WTC11 (cell line): ENCODE results near the gene EXOC3L4. TPM values are rescaled to one million over a fixed set of nuclear protein-coding genes. Genes with fewer than 3 reads are reported as not detected.

ENCODE experiments used
- ATAC-seq: fragments of 200-7000 bp; cut with Tn5 transposase; 2 replicates; pipeline ENCODE4 v1.10.0; 2021; ENCODE audit warnings: mild to moderate bottlenecking, moderate library complexity
- CTCF ChIA-PET: fragments of 300-600 bp; sonication (Branson Sonifier 250); formaldehyde crosslinking; loops from one replicate; lab custom pipeline; 2021; ENCODE audit warnings: antibody characterized with exemption; lab: Charles Lee
- POLR2A ChIA-PET: fragments of 350-600 bp; sonication (Branson Sonifier 250); formaldehyde crosslinking; loops from one replicate; lab custom pipeline; 2021; ENCODE audit warnings: antibody characterized with exemption; lab: Charles Lee
- DNase-seq: peaks from one replicate; pipeline ENCODE4 v3.0.0; 2021; ENCODE audit warnings: low spot score
- H3K27ac Mint-ChIP-seq: 2 replicates; pipeline ENCODE4 v1.8.0; 2021; ENCODE audit warnings: mixed read lengths
- H3K27me3 Mint-ChIP-seq: 2 replicates; pipeline ENCODE4 v1.8.0; 2021; ENCODE audit warnings: low read depth, mild to moderate bottlenecking, moderate library complexity, mixed read lengths
- H3K36me3 Mint-ChIP-seq: 2 replicates; pipeline ENCODE4 v1.8.0; 2021; ENCODE audit warnings: mixed read lengths
- H3K4me1 Mint-ChIP-seq: 2 replicates; pipeline ENCODE4 v1.8.0; 2022; ENCODE audit warnings: mixed read lengths
- H3K4me3 Mint-ChIP-seq: 2 replicates; pipeline ENCODE4 v1.8.0; 2021; ENCODE audit warnings: mild to moderate bottlenecking, moderate library complexity, mixed read lengths
- H3K9me3 Mint-ChIP-seq: 2 replicates; pipeline ENCODE4 v1.8.0; 2021; ENCODE audit warnings: mixed read lengths
- CREM ChIP-seq: sonication (generic); formaldehyde crosslinking; IDR thresholded peaks from 2 replicates; pipeline ENCODE4 v1.8.1; 2022; ENCODE audit warnings: mild to moderate bottlenecking, missing genetic modification reagents, moderate library complexity
- ETV6 ChIP-seq: sonication (generic); formaldehyde crosslinking; IDR thresholded peaks from 2 replicates; pipeline ENCODE4 v1.8.1; 2022; ENCODE audit warnings: mild to moderate bottlenecking, missing genetic modification reagents
- FOXK1 ChIP-seq: sonication (generic); formaldehyde crosslinking; IDR thresholded peaks from 2 replicates; pipeline ENCODE4 v1.8.0; 2022; ENCODE audit warnings: mild to moderate bottlenecking, moderate library complexity, missing genetic modification reagents
- FOXP1 ChIP-seq: sonication (generic); formaldehyde crosslinking; IDR thresholded peaks from 2 replicates; pipeline ENCODE4 v1.8.0; 2022; ENCODE audit warnings: missing genetic modification reagents, mild to moderate bottlenecking, moderate library complexity, borderline replicate concordance
- JAZF1 ChIP-seq: fragments of 250-450 bp; sonication (Bioruptor Pico); IDR thresholded peaks from 2 replicates; pipeline ENCODE4 v1.9.0; 2021; ENCODE audit warnings: moderate library complexity, mild to moderate bottlenecking, inconsistent platforms
- NFE2L1 ChIP-seq: sonication (generic); formaldehyde crosslinking; IDR thresholded peaks from 2 replicates; pipeline ENCODE4 v1.8.1; 2023; ENCODE audit warnings: missing genetic modification reagents
- RORB ChIP-seq: fragments of 250-450 bp; sonication (Bioruptor Pico); IDR thresholded peaks from 2 replicates; pipeline ENCODE4 v1.9.0; 2021; ENCODE audit warnings: mild to moderate bottlenecking
- TEAD4 ChIP-seq: sonication (generic); formaldehyde crosslinking; IDR thresholded peaks from 2 replicates; pipeline ENCODE4 v1.8.0; 2022; ENCODE audit warnings: mild to moderate bottlenecking, missing genetic modification reagents
- ZNF138 ChIP-seq: sonication (generic); formaldehyde crosslinking; conservative IDR thresholded peaks from 2 replicates; pipeline ENCODE4 v1.8.1; 2022; ENCODE audit warnings: mild to moderate bottlenecking, moderate library complexity, missing genetic modification reagents
- ZNF396 ChIP-seq: fragments of 250-450 bp; sonication (Bioruptor Pico); IDR thresholded peaks from 2 replicates; pipeline ENCODE4 v1.8.0; 2021; ENCODE audit warnings: mild to moderate bottlenecking, moderate library complexity, borderline replicate concordance
- total RNA-seq: library from RNA; stranded (reverse); gene quantifications from 3 replicates; pipeline ENCODE4 v1.2.3, GENCODE V29; 2021
- TF ChIP-seq, protein P1 (sequence below): fragments of 250-450 bp; sonication (Bioruptor Pico); IDR thresholded peaks from 2 replicates; pipeline ENCODE4 v1.9.0; 2021; ENCODE audit warnings: mild to moderate bottlenecking
- TF ChIP-seq, protein P2 (sequence below): sonication (generic); formaldehyde crosslinking; IDR thresholded peaks from 2 replicates; pipeline ENCODE4 v1.8.0; 2022; ENCODE audit warnings: mild to moderate bottlenecking, missing genetic modification reagents
- TF ChIP-seq, protein P3 (sequence below): sonication (generic); formaldehyde crosslinking; IDR thresholded peaks from 2 replicates; pipeline ENCODE4 v1.8.1; 2022; ENCODE audit warnings: mild to moderate bottlenecking, missing genetic modification reagents, moderate library complexity, borderline replicate concordance
- TF ChIP-seq, protein P4 (sequence below): sonication (generic); formaldehyde crosslinking; IDR thresholded peaks from 2 replicates; pipeline ENCODE4 v1.8.0; 2022; ENCODE audit warnings: mild to moderate bottlenecking, missing genetic modification reagents
- TF ChIP-seq, protein P5 (sequence below): fragments of 250-450 bp; sonication (Bioruptor Pico); IDR thresholded peaks from 2 replicates; pipeline ENCODE4 v1.9.0; 2021; ENCODE audit warnings: mild to moderate bottlenecking
- TF ChIP-seq, protein P6 (sequence below): fragments of 250-450 bp; sonication (Bioruptor Pico); IDR thresholded peaks from 2 replicates; pipeline ENCODE4 v2.1.2; 2022; ENCODE audit warnings: mild to moderate bottlenecking, moderate library complexity
- TF ChIP-seq, protein P7 (sequence below): sonication (generic); formaldehyde crosslinking; conservative IDR thresholded peaks from 2 replicates; pipeline ENCODE4 v1.8.1; 2023; ENCODE audit warnings: mild to moderate bottlenecking, low read depth, missing genetic modification reagents, moderate library complexity
- TF ChIP-seq, protein P8 (sequence below): fragments of 250-450 bp; sonication (Bioruptor Pico); IDR thresholded peaks from 2 replicates; pipeline ENCODE4 v1.9.0; 2021; ENCODE audit warnings: moderate library complexity, mild to moderate bottlenecking, inconsistent platforms, borderline replicate concordance

EXOC3L4 gene
- total RNA-seq, 1 experiment from 2014 or later, result 0.42 TPM

DNA sequence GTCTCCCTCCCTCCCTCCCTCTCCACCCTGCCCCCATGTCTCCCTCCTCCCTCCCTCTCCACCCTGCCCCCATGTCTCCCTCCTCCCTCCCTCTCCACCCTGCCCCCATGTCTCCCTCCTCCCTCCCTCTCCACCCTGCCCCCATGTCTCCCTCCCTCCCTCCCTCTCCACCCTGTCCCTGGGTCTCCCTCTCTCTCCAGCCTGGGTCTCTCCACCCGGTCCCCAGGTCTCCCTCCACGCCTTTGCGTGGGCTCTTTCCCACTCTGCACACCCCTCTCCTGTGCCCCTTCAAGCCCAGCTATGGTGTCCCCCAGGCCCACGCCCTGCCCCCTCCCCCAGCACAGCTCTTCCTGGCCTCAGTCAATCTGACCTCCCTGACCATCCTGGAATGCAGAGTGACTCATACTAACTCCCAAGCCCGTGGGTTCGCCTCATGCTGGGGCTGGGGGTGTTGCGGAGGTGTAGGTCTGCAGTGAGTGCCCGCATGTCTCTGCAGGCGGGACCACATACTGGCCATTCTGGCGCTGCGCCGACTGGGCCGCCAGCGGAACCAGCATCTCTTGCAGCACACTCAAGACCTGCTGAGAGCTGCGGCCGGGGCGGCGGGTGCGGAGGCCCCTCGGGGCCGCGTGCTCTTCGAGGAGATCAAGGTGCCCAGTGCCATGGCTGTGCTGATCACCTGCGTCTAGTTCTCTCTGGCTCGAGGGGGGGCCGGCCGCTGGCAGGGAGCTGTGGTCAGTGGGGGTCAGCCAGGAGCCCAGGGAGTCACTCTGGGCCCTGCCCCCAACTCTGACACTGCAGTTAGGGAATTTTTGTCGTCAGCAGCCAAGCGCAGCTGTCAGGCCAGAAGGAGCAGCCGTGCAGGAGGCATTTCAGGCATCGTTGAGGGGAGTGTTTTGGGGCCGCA, 15.3 kb downstream of the EXOC3L4 start:
- H3K36me3 Mint-ChIP-seq, result no peaks in the 10 kb centered on the region
- ATAC-seq, result peak; percentile 10; the same call in 1 of the 2 replicates
- H3K27me3 Mint-ChIP-seq, result peaks cover 23% of the 10 kb centered on the region
- TF ChIP-seq, protein P1, sequence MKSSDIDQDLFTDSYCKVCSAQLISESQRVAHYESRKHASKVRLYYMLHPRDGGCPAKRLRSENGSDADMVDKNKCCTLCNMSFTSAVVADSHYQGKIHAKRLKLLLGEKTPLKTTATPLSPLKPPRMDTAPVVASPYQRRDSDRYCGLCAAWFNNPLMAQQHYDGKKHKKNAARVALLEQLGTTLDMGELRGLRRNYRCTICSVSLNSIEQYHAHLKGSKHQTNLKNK (CRISPR knock-in tag), result no peak
- TF ChIP-seq NFE2L1 (CRISPR knock-in tag) (no peak), RORB (no peak), ETV6 (CRISPR knock-in tag) (no peak), FOXP1 (CRISPR knock-in tag) (no peak), CREM (no peak), FOXK1 (CRISPR knock-in tag) (no peak), ZNF396 (CRISPR knock-in tag) (no peak), ZNF138 (CRISPR knock-in tag) (0 out of 2 replicates have a peak, but pooled peaks have one; percentile 37), JAZF1 (no peak), TEAD4 (CRISPR knock-in tag) (0 out of 2 replicates have a peak, but pooled peaks have one; percentile 19)
- TF ChIP-seq, protein P2, sequence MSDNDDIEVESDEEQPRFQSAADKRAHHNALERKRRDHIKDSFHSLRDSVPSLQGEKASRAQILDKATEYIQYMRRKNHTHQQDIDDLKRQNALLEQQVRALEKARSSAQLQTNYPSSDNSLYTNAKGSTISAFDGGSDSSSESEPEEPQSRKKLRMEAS (CRISPR knock-in tag), result peak; percentile 65; the same call in 1 of the 2 replicates
- TF ChIP-seq, protein P3, sequence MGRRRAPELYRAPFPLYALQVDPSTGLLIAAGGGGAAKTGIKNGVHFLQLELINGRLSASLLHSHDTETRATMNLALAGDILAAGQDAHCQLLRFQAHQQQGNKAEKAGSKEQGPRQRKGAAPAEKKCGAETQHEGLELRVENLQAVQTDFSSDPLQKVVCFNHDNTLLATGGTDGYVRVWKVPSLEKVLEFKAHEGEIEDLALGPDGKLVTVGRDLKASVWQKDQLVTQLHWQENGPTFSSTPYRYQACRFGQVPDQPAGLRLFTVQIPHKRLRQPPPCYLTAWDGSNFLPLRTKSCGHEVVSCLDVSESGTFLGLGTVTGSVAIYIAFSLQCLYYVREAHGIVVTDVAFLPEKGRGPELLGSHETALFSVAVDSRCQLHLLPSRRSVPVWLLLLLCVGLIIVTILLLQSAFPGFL (CRISPR knock-in tag), result no peak
- TF ChIP-seq, protein P4, sequence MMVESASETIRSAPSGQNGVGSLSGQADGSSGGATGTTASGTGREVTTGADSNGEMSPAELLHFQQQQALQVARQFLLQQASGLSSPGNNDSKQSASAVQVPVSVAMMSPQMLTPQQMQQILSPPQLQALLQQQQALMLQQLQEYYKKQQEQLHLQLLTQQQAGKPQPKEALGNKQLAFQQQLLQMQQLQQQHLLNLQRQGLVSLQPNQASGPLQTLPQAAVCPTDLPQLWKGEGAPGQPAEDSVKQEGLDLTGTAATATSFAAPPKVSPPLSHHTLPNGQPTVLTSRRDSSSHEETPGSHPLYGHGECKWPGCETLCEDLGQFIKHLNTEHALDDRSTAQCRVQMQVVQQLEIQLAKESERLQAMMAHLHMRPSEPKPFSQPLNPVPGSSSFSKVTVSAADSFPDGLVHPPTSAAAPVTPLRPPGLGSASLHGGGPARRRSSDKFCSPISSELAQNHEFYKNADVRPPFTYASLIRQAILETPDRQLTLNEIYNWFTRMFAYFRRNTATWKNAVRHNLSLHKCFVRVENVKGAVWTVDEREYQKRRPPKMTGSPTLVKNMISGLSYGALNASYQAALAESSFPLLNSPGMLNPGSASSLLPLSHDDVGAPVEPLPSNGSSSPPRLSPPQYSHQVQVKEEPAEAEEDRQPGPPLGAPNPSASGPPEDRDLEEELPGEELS, result 0 out of 2 replicates have a peak, but pooled peaks have one; percentile 23
- TF ChIP-seq, protein P5, sequence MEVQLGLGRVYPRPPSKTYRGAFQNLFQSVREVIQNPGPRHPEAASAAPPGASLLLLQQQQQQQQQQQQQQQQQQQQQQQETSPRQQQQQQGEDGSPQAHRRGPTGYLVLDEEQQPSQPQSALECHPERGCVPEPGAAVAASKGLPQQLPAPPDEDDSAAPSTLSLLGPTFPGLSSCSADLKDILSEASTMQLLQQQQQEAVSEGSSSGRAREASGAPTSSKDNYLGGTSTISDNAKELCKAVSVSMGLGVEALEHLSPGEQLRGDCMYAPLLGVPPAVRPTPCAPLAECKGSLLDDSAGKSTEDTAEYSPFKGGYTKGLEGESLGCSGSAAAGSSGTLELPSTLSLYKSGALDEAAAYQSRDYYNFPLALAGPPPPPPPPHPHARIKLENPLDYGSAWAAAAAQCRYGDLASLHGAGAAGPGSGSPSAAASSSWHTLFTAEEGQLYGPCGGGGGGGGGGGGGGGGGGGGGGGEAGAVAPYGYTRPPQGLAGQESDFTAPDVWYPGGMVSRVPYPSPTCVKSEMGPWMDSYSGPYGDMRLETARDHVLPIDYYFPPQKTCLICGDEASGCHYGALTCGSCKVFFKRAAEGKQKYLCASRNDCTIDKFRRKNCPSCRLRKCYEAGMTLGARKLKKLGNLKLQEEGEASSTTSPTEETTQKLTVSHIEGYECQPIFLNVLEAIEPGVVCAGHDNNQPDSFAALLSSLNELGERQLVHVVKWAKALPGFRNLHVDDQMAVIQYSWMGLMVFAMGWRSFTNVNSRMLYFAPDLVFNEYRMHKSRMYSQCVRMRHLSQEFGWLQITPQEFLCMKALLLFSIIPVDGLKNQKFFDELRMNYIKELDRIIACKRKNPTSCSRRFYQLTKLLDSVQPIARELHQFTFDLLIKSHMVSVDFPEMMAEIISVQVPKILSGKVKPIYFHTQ (CRISPR knock-in tag), result no peak
- TF ChIP-seq, protein P6, sequence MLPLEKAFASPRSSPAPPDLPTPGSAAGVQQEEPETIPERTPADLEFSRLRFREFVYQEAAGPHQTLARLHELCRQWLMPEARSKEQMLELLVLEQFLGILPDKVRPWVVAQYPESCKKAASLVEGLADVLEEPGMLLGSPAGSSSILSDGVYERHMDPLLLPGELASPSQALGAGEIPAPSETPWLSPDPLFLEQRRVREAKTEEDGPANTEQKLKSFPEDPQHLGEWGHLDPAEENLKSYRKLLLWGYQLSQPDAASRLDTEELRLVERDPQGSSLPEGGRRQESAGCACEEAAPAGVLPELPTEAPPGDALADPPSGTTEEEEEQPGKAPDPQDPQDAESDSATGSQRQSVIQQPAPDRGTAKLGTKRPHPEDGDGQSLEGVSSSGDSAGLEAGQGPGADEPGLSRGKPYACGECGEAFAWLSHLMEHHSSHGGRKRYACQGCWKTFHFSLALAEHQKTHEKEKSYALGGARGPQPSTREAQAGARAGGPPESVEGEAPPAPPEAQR (CRISPR knock-in tag), result no peak
- TF ChIP-seq, protein P7, sequence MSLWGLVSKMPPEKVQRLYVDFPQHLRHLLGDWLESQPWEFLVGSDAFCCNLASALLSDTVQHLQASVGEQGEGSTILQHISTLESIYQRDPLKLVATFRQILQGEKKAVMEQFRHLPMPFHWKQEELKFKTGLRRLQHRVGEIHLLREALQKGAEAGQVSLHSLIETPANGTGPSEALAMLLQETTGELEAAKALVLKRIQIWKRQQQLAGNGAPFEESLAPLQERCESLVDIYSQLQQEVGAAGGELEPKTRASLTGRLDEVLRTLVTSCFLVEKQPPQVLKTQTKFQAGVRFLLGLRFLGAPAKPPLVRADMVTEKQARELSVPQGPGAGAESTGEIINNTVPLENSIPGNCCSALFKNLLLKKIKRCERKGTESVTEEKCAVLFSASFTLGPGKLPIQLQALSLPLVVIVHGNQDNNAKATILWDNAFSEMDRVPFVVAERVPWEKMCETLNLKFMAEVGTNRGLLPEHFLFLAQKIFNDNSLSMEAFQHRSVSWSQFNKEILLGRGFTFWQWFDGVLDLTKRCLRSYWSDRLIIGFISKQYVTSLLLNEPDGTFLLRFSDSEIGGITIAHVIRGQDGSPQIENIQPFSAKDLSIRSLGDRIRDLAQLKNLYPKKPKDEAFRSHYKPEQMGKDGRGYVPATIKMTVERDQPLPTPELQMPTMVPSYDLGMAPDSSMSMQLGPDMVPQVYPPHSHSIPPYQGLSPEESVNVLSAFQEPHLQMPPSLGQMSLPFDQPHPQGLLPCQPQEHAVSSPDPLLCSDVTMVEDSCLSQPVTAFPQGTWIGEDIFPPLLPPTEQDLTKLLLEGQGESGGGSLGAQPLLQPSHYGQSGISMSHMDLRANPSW, result no peak
- TF ChIP-seq, protein P8, sequence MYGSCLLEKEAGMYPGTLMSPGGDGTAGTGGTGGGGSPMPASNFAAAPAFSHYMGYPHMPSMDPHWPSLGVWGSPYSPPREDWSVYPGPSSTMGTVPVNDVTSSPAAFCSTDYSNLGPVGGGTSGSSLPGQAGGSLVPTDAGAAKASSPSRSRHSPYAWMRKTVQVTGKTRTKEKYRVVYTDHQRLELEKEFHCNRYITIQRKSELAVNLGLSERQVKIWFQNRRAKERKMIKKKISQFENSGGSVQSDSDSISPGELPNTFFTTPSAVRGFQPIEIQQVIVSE (CRISPR knock-in tag), result no peak
- CTCF ChIA-PET, result interaction anchor here (0.6 to 2.6 kb wide), 8 partner anchors 10 to 31 kb away, joined by 3 to 10 read pairs (median 6); partner anchors contain the start of gene TNFAIP2
- no peaks in the 10 kb centered on the region for H3K9me3 Mint-ChIP-seq
- no peak for DNase-seq
- peaks cover 39% of the 10 kb centered on the region for H3K4me1 Mint-ChIP-seq
- POLR2A ChIA-PET, result interaction anchor here (0.5 to 1.8 kb wide), 3 partner anchors 27 to 169 kb away, joined by 3 to 4 read pairs (median 4); no protein-coding TSS in a partner anchor
- H3K27ac Mint-ChIP-seq, result no peak overlapping the region
- H3K4me3 Mint-ChIP-seq, result peak overlapping the region; percentile 46
